Gastroesophageal sphincter (tissue), 3 donors: ENCODE data around the gene ADCY10.
"Not testable (repeated sequence)": the region's sequence is repeated elsewhere in the genome, so short reads cannot be mapped to it uniquely, and the experiment has no call there.

ENCODE experiments used
- CTCF ChIP-seq, 4 experiments: fragments of 200-600 bp in 2 of 4; fragments of 450-650 bp in 2 of 4; sonication (generic) in 1 of 4; IDR thresholded peaks; one replicate each; pipeline ENCODE4 v1.5.1; 2017 to 2019; ENCODE audit warnings: antibody characterized with exemption in 4 of 4, mild to moderate bottlenecking in 2 of 4, moderate library complexity in 2 of 4
- POLR2AphosphoS5 ChIP-seq: sonication (generic); formaldehyde crosslinking; IDR thresholded peaks from one replicate; pipeline ENCODE4 v1.6.1; 2017; ENCODE audit warnings: antibody characterized with exemption

GRCh38 chr1:167928919-167929318 is 15.0 kb upstream of the ADCY10 start:
- TF ChIP-seq POLR2AphosphoS5; CTCF (IDR thresholded peaks at IDR 0.05): not testable (repeated sequence)
